ENCODE measurements around the gene CLIP2. TPM values are rescaled to one million over a fixed set of nuclear protein-coding genes. Genes with fewer than 3 reads are reported as not detected.
"Not testable (repeated sequence)": the region's sequence is repeated elsewhere in the genome, so short reads cannot be mapped to it uniquely, and the experiment has no call there.

CLIP2 gene
- 10.6 and 12.9 TPM in 2 replicates for total RNA-seq

DNA sequence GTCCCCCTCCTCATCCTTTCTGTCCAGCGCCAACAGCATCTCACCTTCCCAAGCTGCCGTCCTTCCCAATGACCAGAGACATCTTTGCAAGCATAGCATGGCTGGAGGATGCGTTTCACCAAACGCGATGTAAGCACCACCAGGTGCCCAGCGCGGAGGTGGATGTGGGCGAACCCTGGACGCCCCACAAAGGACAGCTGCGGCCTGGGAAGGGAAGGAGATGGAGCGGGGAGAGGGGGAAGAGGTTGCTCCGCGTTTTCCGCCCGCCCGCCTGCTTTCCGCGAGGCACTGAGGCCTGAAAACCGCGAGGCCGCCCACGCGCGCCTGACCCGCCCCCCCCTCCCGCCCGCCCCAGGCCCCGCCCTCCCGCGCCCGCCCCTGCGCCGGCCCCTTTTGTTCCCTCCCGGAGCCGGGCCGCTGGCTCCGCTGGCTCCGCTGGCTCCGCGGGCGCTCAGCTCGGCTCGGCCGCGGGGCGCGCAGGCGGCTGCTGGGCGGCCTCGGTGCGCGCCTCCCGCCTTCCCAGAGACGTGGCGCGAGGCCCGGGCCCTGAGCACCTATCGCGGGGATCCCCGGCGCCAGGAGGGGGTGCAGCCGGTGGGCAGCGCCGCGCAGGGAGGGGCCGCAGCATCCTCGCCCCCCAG lies at the start of gene CLIP2:
Gene CLIP2 (plus strand): TSS at position 390 of the 641 bp plus-strand sequence. CDS start 28,140 bp downstream, outside the sequence.
- H3K4me3 ChIP-seq (ENCODE audit: low read depth, low read length): peak within 1 kb of the TSS; percentile 60
- FAIRE-seq (no peak), DNase-seq (ENCODE audit: low read depth) (peak; percentile 30)
- H3K36me3 ChIP-seq (ENCODE audit: control insufficient read depth, insufficient read depth, low read length): no peaks in the 10 kb centered on the region
- no peak for TF ChIP-seq CTCF (IDR thresholded peaks at IDR 0.05; ENCODE audit: insufficient read depth, low read length, severe bottlenecking)
- H3K27me3 ChIP-seq (ENCODE audit: control insufficient read depth, insufficient read depth, low read length): no peaks in the 10 kb centered on the region

GRCh38 chr7:74240482-74240881 lies 48.7 kb upstream of the CLIP2 start:
- TF ChIP-seq CTCF (IDR thresholded peaks at IDR 0.05; ENCODE audit: insufficient read depth, low read length, severe bottlenecking): no peak
- FAIRE-seq: no peak
- H3K27me3 ChIP-seq (ENCODE audit: control insufficient read depth, insufficient read depth, low read length): no peaks in the 10 kb centered on the region
- peaks cover 12% of the 10 kb centered on the region for H3K36me3 ChIP-seq (ENCODE audit: control insufficient read depth, insufficient read depth, low read length)
- no peak overlapping the region for H3K4me3 ChIP-seq (ENCODE audit: low read depth, low read length)
- no peak for DNase-seq (ENCODE audit: low read depth)

DNA sequence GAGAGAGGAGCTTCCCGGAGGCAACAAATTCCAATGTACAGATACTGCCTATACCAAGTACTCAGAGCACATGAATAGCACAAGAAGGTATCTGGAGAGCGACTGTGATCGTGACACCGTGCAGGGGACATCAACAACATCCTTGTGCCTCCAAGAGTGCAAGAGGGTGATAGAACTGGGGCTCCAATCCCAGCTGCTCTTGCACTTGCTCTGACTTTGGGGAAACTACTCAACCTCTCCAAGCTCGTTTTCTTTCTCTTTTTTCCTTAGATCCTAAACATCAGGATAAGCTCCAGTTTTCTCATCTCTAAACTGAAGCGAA lies 47.1 kb upstream of the CLIP2 start:
- no peak for TF ChIP-seq CTCF (IDR thresholded peaks at IDR 0.05; ENCODE audit: insufficient read depth, low read length, severe bottlenecking)
- H3K27me3 ChIP-seq (ENCODE audit: control insufficient read depth, insufficient read depth, low read length): no peaks in the 10 kb centered on the region
- FAIRE-seq (no peak), DNase-seq (ENCODE audit: low read depth) (no peak)
- H3K4me3 ChIP-seq (ENCODE audit: low read depth, low read length): no peak overlapping the region
- H3K36me3 ChIP-seq (ENCODE audit: control insufficient read depth, insufficient read depth, low read length): peaks cover 12% of the 10 kb centered on the region

DNA sequence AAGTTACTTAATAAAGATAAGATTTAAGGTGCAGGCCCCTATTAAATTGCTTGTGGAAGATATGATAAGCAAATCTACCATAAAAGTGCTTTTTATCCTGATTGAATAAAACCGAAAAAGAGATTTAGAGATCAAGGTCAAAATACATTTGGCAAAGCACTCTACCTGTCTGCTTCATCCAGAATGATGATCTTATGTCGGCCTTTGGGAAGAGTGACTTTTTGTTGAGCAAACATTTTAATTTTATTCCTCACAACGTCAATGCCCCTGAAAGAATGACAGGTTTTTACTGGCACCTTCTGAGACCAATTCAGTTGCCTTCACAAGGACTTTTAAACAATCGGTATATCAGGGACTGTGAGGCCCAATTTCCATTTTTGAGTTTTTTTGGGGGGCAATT lies 42.7 kb upstream of the CLIP2 start:
- peaks cover 11% of the 10 kb centered on the region for H3K36me3 ChIP-seq (ENCODE audit: control insufficient read depth, insufficient read depth, low read length)
- FAIRE-seq: no peak

DNA sequence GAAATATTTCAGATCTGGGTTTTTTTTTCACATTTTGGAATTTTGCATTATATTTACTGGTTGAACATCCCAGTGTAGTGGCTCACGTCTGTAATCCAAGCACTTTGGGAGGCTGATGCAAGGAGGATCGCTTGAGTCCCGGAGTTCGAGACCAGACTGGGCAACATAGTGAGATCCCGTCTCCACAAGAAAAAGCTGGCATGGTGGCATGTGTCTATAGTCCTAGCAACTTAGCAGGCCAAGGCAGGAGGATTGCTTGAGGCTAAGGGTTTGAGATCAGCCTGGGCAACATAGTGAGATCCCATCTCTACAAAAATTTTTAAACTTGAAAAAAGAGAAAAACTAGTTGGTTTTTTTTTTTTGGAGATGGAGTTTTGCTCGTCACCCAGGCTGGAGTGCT lies 41.1 kb upstream of the CLIP2 start:
- H3K4me3 ChIP-seq (ENCODE audit: low read depth, low read length): no peak overlapping the region
- H3K27me3 ChIP-seq (ENCODE audit: control insufficient read depth, insufficient read depth, low read length): no peaks in the 10 kb centered on the region
- DNase-seq (ENCODE audit: low read depth): no peak
- H3K36me3 ChIP-seq (ENCODE audit: control insufficient read depth, insufficient read depth, low read length): peaks cover 8% of the 10 kb centered on the region
- no peak for FAIRE-seq
- no peak for TF ChIP-seq CTCF (IDR thresholded peaks at IDR 0.05; ENCODE audit: insufficient read depth, low read length, severe bottlenecking)

More for the DNA sequence above, 42.7 kb upstream of the CLIP2 start:
- DNase-seq (ENCODE audit: low read depth): no peak
- Histone ChIP-seq H3K27me3 (ENCODE audit: control insufficient read depth, insufficient read depth, low read length) (no peaks in the 10 kb centered on the region), H3K4me3 (ENCODE audit: low read depth, low read length) (no peak overlapping the region)
- TF ChIP-seq CTCF (IDR thresholded peaks at IDR 0.05; ENCODE audit: insufficient read depth, low read length, severe bottlenecking): no peak

- FAIRE-seq; DNase-seq (ENCODE audit: low read depth); H3K27me3 ChIP-seq (ENCODE audit: control insufficient read depth, insufficient read depth, low read length); H3K36me3 ChIP-seq (ENCODE audit: control insufficient read depth, insufficient read depth, low read length); H3K4me3 ChIP-seq (ENCODE audit: low read depth, low read length): not testable (repeated sequence)
Observed at GRCh38 chr7:74249058-74249457, 40.1 kb upstream of the CLIP2 start.

Measured in bronchial epithelial cell (primary cell).